Neural progenitor cell (in vitro differentiated cells): ENCODE data around the gene CHD6.

Experiments used
- EZH2 ChIP-seq: fragments of 200-600 bp; sonication (generic); IDR thresholded peaks from 2 replicates; pipeline ENCODE4 v1.6.1; 2017; ENCODE audit warnings: antibody characterized with exemption, mild to moderate bottlenecking, moderate library complexity
- TF ChIP-seq, protein P1 (sequence below): fragments of 200-600 bp; sonication (generic); IDR thresholded peaks from 2 replicates; pipeline ENCODE4 v1.5.1; 2017; ENCODE audit warnings: antibody characterized with exemption, mild to moderate bottlenecking

DNA sequence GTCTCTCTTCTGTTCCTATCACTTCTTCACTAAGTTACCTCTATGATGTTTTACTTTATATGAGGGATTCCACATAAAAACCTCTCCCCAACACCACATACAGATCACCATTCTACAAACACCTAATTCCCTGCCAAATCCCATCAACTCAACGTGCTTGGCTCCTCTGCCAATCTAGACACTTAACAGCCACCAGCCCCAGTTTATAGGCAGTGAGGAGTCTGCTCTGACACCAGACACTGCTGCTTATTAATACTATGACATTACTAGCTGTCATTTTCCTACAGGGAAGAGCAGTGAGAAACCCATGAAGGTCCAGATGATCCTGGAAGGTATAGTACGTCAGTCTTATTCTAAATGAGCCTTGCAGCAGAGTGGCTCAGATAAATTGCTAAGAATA lies 104.3 kb downstream of the CHD6 start:
- TF ChIP-seq EZH2, result no peak
- TF ChIP-seq, protein P1, sequence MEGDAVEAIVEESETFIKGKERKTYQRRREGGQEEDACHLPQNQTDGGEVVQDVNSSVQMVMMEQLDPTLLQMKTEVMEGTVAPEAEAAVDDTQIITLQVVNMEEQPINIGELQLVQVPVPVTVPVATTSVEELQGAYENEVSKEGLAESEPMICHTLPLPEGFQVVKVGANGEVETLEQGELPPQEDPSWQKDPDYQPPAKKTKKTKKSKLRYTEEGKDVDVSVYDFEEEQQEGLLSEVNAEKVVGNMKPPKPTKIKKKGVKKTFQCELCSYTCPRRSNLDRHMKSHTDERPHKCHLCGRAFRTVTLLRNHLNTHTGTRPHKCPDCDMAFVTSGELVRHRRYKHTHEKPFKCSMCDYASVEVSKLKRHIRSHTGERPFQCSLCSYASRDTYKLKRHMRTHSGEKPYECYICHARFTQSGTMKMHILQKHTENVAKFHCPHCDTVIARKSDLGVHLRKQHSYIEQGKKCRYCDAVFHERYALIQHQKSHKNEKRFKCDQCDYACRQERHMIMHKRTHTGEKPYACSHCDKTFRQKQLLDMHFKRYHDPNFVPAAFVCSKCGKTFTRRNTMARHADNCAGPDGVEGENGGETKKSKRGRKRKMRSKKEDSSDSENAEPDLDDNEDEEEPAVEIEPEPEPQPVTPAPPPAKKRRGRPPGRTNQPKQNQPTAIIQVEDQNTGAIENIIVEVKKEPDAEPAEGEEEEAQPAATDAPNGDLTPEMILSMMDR, result no peak
